Thyroid gland (tissue), 4 donors: ENCODE results near the gene CRAT. TPM values are rescaled to one million over a fixed set of nuclear protein-coding genes. Genes with fewer than 3 reads are reported as not detected.

Experiments
- DNase-seq, 2 donors: peaks; one replicate each; pipeline ENCODE4 v3.0.0-alpha.2; 2019
- H3K27ac ChIP-seq, 3 donors: fragments of 200-600 bp; sonication (generic); 1 replicate in 2 of 3; 2 replicates in 1 of 3; pipeline ENCODE4 v1.5.1; 2016 to 2019; ENCODE audit warnings: mild to moderate bottlenecking in 1 of 3, moderate library complexity in 1 of 3
- H3K27me3 ChIP-seq: fragments of 200-600 bp; sonication (generic); one replicate; pipeline ENCODE4 v1.5.1; 2019
- H3K36me3 ChIP-seq, 2 donors: fragments of 200-600 bp; sonication (generic); one replicate each; pipeline ENCODE4 v1.5.1; 2016 to 2019
- H3K4me1 ChIP-seq, 2 donors: fragments of 200-600 bp; sonication (generic); one replicate each; pipeline ENCODE4 v1.5.1; 2017 to 2019
- H3K4me3 ChIP-seq, 3 donors: fragments of 200-600 bp; sonication (generic); replicated peaks in 1 of 3; 1 replicate in 2 of 3; 2 replicates in 1 of 3; pipeline ENCODE4 v1.5.1; 2016; ENCODE audit warnings: mild to moderate bottlenecking in 1 of 3
- H3K9me3 ChIP-seq: fragments of 200-600 bp; sonication (generic); one replicate; pipeline ENCODE4 v1.5.1; 2017
- POLR2A ChIP-seq, 2 donors: fragments of 450-650 bp; IDR thresholded peaks; one replicate each; pipeline ENCODE4 v1.6.1; 2017; ENCODE audit warnings: antibody characterized with exemption in 2 of 2, mild to moderate bottlenecking in 2 of 2, moderate library complexity in 1 of 2
- WGBS, 2 donors: methylation state at CpG; one replicate each; pipeline ENCODE4 v1.1.5; 2017; 5-methylcytosine and 5-hydroxymethylcytosine counted together
- intact Hi-C: fragments of 100-400 bp; cut with DNase I; formaldehyde crosslinking; loops from one replicate; pipeline ENCODE4 v1.15.1; 2023
- total RNA-seq, 4 donors: library from RNA; depleted of rRNA; stranded (reverse); fragments of >200 nt; gene quantifications; one replicate each; pipeline ENCODE4 v1.2.3, GENCODE V29; 2016
- TF ChIP-seq, protein P1 (sequence below), 6 experiments: fragments of 200-600 bp in 3 of 6; fragments of 450-650 bp in 3 of 6; sonication (generic) in 3 of 6; IDR thresholded peaks; one replicate each; pipeline ENCODE4 v1.5.1; 2016 to 2019; ENCODE audit warnings: antibody characterized with exemption in 6 of 6, mild to moderate bottlenecking in 2 of 6, inconsistent platforms in 1 of 6, moderate library complexity in 1 of 6

The CRAT gene
- total RNA-seq, 4 donors from 2014 or later, result 44.0 to 59.0 (median 54.1) TPM

DNA sequence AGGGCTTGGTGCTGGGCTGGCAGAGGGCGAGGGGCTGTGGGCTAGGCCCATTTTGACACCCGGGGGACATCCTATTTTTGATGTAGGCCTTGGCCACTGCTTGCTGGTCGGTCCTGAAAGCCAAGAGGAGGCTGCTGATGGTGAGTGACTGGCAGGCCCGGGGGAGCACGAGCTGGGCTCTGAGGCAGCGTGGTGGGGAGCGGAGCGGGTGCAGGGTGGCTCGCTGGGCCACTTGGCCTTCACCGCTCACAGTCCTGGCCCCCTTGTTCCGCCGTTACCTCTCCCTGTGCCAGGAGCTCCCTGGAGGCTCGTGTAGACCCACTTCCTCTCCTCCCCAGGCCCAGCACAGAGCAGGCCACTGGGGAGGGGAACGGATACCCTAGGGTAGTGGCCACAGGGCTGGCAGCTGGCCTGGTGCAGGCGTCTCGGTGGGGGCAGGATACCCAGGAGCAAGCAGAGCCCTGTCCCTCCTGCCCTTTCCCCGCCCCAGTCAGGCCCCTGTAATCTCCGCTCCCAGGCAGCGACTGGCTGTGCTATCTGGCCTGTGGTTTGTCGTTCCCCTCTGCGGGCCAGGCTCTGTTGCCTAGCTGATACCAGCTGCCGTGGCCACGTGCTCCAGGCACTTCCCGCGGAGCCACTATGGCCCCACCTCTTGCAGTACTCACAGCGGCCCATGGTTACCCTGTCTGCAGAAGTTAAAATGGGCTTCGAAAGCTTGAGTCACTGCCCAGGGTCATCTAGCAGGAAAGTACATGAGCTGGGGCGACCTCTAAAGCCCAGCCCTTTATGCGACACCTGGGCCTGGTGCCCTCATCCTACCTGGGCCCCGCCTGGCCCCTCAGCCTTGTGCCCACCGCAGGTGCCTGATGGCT is 41.4 kb downstream of the CRAT start:
- no peak overlapping the region for H3K27ac ChIP-seq
- no peaks in the 10 kb centered on the region for H3K4me1 ChIP-seq
- intact Hi-C loops, result no loop called here
- 84 to 88% methylated on average over 15 to 28 of the region's 31 CpGs for WGBS, 2 donors
- TF ChIP-seq, protein P1, sequence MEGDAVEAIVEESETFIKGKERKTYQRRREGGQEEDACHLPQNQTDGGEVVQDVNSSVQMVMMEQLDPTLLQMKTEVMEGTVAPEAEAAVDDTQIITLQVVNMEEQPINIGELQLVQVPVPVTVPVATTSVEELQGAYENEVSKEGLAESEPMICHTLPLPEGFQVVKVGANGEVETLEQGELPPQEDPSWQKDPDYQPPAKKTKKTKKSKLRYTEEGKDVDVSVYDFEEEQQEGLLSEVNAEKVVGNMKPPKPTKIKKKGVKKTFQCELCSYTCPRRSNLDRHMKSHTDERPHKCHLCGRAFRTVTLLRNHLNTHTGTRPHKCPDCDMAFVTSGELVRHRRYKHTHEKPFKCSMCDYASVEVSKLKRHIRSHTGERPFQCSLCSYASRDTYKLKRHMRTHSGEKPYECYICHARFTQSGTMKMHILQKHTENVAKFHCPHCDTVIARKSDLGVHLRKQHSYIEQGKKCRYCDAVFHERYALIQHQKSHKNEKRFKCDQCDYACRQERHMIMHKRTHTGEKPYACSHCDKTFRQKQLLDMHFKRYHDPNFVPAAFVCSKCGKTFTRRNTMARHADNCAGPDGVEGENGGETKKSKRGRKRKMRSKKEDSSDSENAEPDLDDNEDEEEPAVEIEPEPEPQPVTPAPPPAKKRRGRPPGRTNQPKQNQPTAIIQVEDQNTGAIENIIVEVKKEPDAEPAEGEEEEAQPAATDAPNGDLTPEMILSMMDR (IDR thresholded peaks at IDR 0.05), result no peak
- no peak for TF ChIP-seq POLR2A (IDR thresholded peaks at IDR 0.05)
- H3K4me3 ChIP-seq, result no peak overlapping the region
- H3K27me3 ChIP-seq, result no peaks in the 10 kb centered on the region
- DNase-seq, result peak in 1 of 2 donors; percentile 16
- peaks cover 26 to 30% of the 10 kb centered on the region in 2 donors for H3K36me3 ChIP-seq
- H3K9me3 ChIP-seq, result no peaks in the 10 kb centered on the region

- Histone ChIP-seq H3K27me3 (no peaks in the 10 kb centered on the region), H3K4me3 (no peak overlapping the region), H3K4me1 (no peaks in the 10 kb centered on the region), H3K27ac (no peak overlapping the region), H3K36me3 (peaks cover 36 to 39% of the 10 kb centered on the region in 2 donors), H3K9me3 (no peaks in the 10 kb centered on the region)
- intact Hi-C loops, result no loop called here
- 94 to 99% methylated on average over 14 to 18 of the region's 19 CpGs for WGBS, 2 donors
- no peak for DNase-seq
- TF ChIP-seq, protein P1 (IDR thresholded peaks at IDR 0.05), result no peak
- no peak for TF ChIP-seq POLR2A (IDR thresholded peaks at IDR 0.05)
Measured at GRCh38 chr9:129068110-129068509, 42.5 kb downstream of the CRAT start.

- Histone ChIP-seq H3K4me1 (no peaks in the 10 kb centered on the region), H3K4me3 (no peak overlapping the region), H3K9me3 (no peaks in the 10 kb centered on the region), H3K36me3 (peaks cover 57 to 58% of the 10 kb centered on the region in 2 donors), H3K27me3 (no peaks in the 10 kb centered on the region), H3K27ac (no peak overlapping the region)
- 98% methylated on average over 8 of the region's 8 CpGs for WGBS, 2 donors
- TF ChIP-seq, protein P1 (IDR thresholded peaks at IDR 0.05), result no peak
- no peak for TF ChIP-seq POLR2A (IDR thresholded peaks at IDR 0.05)
- DNase-seq, result no peak
- intact Hi-C loops, result no loop called here
Measured at GRCh38 chr9:129064499-129064908, 46.1 kb downstream of the CRAT start.

DNA sequence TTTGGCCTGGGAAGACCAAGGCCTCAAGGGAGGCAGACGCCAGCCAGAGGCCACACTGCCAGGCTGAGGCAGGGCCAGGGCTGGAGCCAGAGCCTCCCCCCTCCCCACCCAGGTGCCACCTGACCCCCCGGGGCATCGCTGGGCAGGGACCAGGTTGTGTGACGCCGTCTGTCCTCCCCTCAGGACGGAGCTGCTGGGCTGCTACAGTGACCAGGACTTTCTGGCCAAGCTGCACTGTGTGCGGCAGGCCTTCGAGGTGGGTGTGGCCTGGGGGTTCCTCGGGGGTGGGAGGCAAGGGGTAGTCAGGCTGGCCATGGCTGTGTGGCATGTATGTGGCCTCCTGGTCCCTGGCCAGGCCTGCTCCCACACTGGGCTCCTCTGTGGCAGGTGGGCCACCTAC is 47.5 kb downstream of the CRAT start:
- Histone ChIP-seq H3K27me3 (no peaks in the 10 kb centered on the region), H3K4me1 (no peaks in the 10 kb centered on the region), H3K36me3 (peaks cover 55 to 63% of the 10 kb centered on the region in 2 donors), H3K4me3 (no peak overlapping the region), H3K9me3 (no peaks in the 10 kb centered on the region), H3K27ac (no peak overlapping the region)
- no peak for TF ChIP-seq POLR2A (IDR thresholded peaks at IDR 0.05)
- TF ChIP-seq, protein P1 (IDR thresholded peaks at IDR 0.05), result no peak
- DNase-seq, result no peak
- WGBS, 2 donors, result 92 to 100% methylated on average over 1 to 2 of the region's 9 CpGs
- intact Hi-C loops, result no loop called here

- Histone ChIP-seq H3K4me1 (no peaks in the 10 kb centered on the region), H3K4me3 (no peak overlapping the region), H3K27me3 (no peaks in the 10 kb centered on the region), H3K9me3 (no peaks in the 10 kb centered on the region), H3K36me3 (peaks cover 45 to 60% of the 10 kb centered on the region in 2 donors), H3K27ac (no peak overlapping the region)
- no peak for DNase-seq
- WGBS, 2 donors, result 94 to 96% methylated on average over 6 to 12 of the region's 12 CpGs
- TF ChIP-seq, protein P1 (IDR thresholded peaks at IDR 0.05), result no peak
- TF ChIP-seq POLR2A (IDR thresholded peaks at IDR 0.05), result no peak
- intact Hi-C loops, result no loop called here
Measured at GRCh38 chr9:129060991-129061390, 49.6 kb downstream of the CRAT start.
